Glomerular visceral epithelial cell (primary cell): Measurements from ENCODE around the gene ZNF717.
"Not testable (repeated sequence)": the region's sequence is repeated elsewhere in the genome, so short reads cannot be mapped to it uniquely, and the experiment has no call there.

Experiments
- DNase-seq: peaks from one replicate; pipeline ENCODE4 v3.0.0-alpha.2; 2016; ENCODE audit errors: extremely low spot score

ZNF717 gene

GRCh38 chr3:75785081-75785755, at the start of gene ZNF717:
ZNF717 (minus strand) TSS chr3:75785549; CDS start chr3:75783362, 2,187 bp downstream.
- DNase-seq, result peak; percentile 84

- DNase-seq, result not testable (repeated sequence)
Observed at GRCh38 chr3:75831076-75831475, 45.7 kb upstream of the ZNF717 start.

GRCh38 chr3:75818019-75818418, 32.7 kb upstream of the ZNF717 start:
- not testable (repeated sequence) for DNase-seq

GRCh38 chr3:75816287-75817180, 31.2 kb upstream of the ZNF717 start:
- not testable (repeated sequence) for DNase-seq

- DNase-seq, result no peak
Observed at GRCh38 chr3:75814797-75815196, 29.4 kb upstream of the ZNF717 start.

- no peak for DNase-seq
Observed at GRCh38 chr3:75782506-75782905, 2.8 kb downstream of the ZNF717 start.

- DNase-seq, result no peak
Observed at GRCh38 chr3:75781079-75781745, 4.1 kb downstream of the ZNF717 start.

- DNase-seq, result not testable (repeated sequence)
Observed at GRCh38 chr3:75777742-75778141, 7.6 kb downstream of the ZNF717 start.

GRCh38 chr3:75771631-75772030, 13.7 kb downstream of the ZNF717 start:
- DNase-seq, result not testable (repeated sequence)

- no peak for DNase-seq
Observed at GRCh38 chr3:75768303-75769017, 16.9 kb downstream of the ZNF717 start.

- no peak for DNase-seq
Observed at GRCh38 chr3:75737831-75738493, 47.4 kb downstream of the ZNF717 start.

- no peak for DNase-seq
Observed at GRCh38 chr3:75727985-75728384, 57.4 kb downstream of the ZNF717 start.

- DNase-seq, result no peak
Observed at GRCh38 chr3:75692061-75692460, 93.3 kb downstream of the ZNF717 start.

- DNase-seq, result no peak
Observed at GRCh38 chr3:75687323-75687722, 98.0 kb downstream of the ZNF717 start.
